Upper lobe of left lung (tissue), 6 donors: ENCODE measurements around the gene SLC1A7. TPM values are rescaled to one million over a fixed set of nuclear protein-coding genes. Genes with fewer than 3 reads are reported as not detected.
A peak's percentile ranks its signal among the peaks of the same experiment; 100 is the strongest.

Experiments
- ATAC-seq, 2 donors: fragments of 200-7000 bp; cut with Tn5 transposase; one replicate each; pipeline ENCODE4 v1.9.1; 2022; ENCODE audit warnings: mild to moderate bottlenecking in 2 of 2, moderate library complexity in 2 of 2; ENCODE audit not compliant: low FRiP score in 2 of 2
- DNase-seq, 2 donors: peaks; one replicate each; pipeline ENCODE4 v3.0.0-alpha.2; 2019 to 2020
- H3K27ac ChIP-seq, 4 donors: fragments of 200-600 bp; sonication (generic); one replicate each; pipeline ENCODE4 v1.5.1; 2016 to 2019
- H3K27me3 ChIP-seq, 4 donors: fragments of 200-600 bp; sonication (generic); one replicate each; pipeline ENCODE4 v1.5.1; 2017 to 2019
- H3K36me3 ChIP-seq, 4 donors: fragments of 200-600 bp; sonication (generic); one replicate each; pipeline ENCODE4 v1.5.1; 2016 to 2019
- H3K4me1 ChIP-seq, 4 donors: fragments of 200-600 bp; sonication (generic); one replicate each; pipeline ENCODE4 v1.5.1; 2018 to 2019
- H3K4me3 ChIP-seq, 4 donors: fragments of 200-600 bp; sonication (generic); one replicate each; pipeline ENCODE4 v1.5.1; 2017 to 2019; ENCODE audit warnings: mild to moderate bottlenecking in 2 of 4, moderate library complexity in 1 of 4
- H3K9me3 ChIP-seq, 4 donors: fragments of 200-600 bp; sonication (generic); one replicate each; pipeline ENCODE4 v1.5.1; 2018 to 2019
- EP300 ChIP-seq, 4 donors: sonication (generic); formaldehyde crosslinking; IDR thresholded peaks; one replicate each; pipeline ENCODE4 v1.5.1; 2017; ENCODE audit warnings: antibody characterized with exemption in 4 of 4, control low read depth in 2 of 4
- POLR2A ChIP-seq, 4 donors: fragments of 450-650 bp; IDR thresholded peaks; one replicate each; pipeline ENCODE4 v1.5.1; 2016 to 2017; ENCODE audit warnings: antibody characterized with exemption in 4 of 4, mild to moderate bottlenecking in 2 of 4
- POLR2AphosphoS5 ChIP-seq, 2 donors: sonication (generic); formaldehyde crosslinking; IDR thresholded peaks; one replicate each; pipeline ENCODE4 v1.5.1; 2017; ENCODE audit warnings: antibody characterized with exemption in 2 of 2
- WGBS, 2 donors: methylation state at CpG; one replicate each; pipeline ENCODE4 v1.1.5; 2017 to 2018; 5-methylcytosine and 5-hydroxymethylcytosine counted together
- total RNA-seq, 6 donors: library from RNA; depleted of rRNA in 4 of 6; stranded (reverse); fragments of >200 nt in 4 of 6; gene quantifications; one replicate each; pipeline versions ENCODE4 v1.1.0 to v1.2.1, GENCODE V29; 2016 to 2021
- TF ChIP-seq, protein P1 (sequence below), 6 experiments: fragments of 450-650 bp in 4 of 6; fragments of 200-600 bp in 2 of 6; sonication (generic) in 2 of 6; IDR thresholded peaks; one replicate each; pipeline ENCODE4 v1.5.1; 2016 to 2019; ENCODE audit warnings: antibody characterized with exemption in 6 of 6
- donor health status: DM: no; HTN: no; CAD: no; lungs with moderate emphysema.
- donor health status: DM: no; HTN: yes; CAD: no; lungs with severe emphysema.

The SLC1A7 gene
- total RNA-seq, 6 donors from 2014 or later: 0.37 to 1.3 (median 0.77) TPM; not detected in 2

DNA sequence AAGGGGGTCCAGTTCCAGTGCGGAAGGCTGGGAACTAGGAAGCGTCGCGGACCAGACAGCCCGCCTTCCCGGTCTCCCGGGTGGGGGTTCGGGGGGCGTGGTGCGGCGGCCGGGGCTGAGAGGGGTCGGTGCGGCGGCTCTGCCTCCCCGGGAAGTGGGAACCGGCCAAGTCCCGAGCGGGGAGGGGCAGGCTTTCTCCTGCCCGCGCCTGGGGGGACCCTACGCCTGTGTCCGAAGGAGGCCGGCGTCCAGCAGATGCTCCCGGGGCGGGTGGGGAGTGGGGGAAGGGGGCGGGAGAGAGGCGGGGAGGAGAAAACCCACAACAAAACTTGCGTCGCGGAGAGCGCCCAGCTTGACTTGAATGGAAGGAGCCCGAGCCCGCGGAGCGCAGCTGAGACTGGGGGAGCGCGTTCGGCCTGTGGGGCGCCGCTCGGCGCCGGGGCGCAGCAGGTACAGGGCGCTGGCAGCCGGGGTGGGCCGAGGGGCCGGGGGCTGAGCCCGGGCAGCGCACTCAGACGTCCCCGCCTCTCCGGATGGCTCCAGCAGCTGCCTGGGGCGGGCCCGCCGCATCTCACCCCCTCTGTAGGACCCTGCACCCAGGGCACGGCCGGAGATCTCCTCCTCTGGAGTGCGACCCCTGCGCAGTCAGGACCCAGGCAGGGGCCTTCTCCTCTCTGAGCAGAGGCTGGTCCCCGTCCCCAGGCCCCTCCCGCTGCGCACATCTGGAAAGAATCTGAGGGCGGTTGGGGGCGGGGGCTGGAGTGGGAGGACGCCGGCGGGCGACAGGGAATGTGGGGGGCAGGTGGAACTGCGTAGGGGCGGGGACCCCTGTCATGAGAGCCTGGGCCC lies 80.4 kb downstream of the SLC1A7 start, which contains the start of gene PODN:
Gene PODN, plus strand, starts transcription at position 355 of the 849 bp plus-strand sequence. CDS start 7,643 bp downstream, outside the sequence.
- ATAC-seq: peak; percentile 1 to 79
- 0 to 1% methylated on average over 39 to 40 of the region's 73 CpGs for WGBS, 2 donors
- H3K9me3 ChIP-seq: no peaks in the 10 kb centered on the region
- H3K27me3 ChIP-seq: peaks cover 0 to 21% (median 10%) of the 10 kb centered on the region in 4 donors
- H3K4me3 ChIP-seq: peak within 1 kb of the TSS; percentile 33 to 60 (median 49)
- H3K4me1 ChIP-seq: peaks cover 20 to 29% (median 21%) of the 10 kb centered on the region in 4 donors
- TF ChIP-seq POLR2AphosphoS5 (IDR thresholded peaks at IDR 0.05): no peak
- TF ChIP-seq, protein P1, sequence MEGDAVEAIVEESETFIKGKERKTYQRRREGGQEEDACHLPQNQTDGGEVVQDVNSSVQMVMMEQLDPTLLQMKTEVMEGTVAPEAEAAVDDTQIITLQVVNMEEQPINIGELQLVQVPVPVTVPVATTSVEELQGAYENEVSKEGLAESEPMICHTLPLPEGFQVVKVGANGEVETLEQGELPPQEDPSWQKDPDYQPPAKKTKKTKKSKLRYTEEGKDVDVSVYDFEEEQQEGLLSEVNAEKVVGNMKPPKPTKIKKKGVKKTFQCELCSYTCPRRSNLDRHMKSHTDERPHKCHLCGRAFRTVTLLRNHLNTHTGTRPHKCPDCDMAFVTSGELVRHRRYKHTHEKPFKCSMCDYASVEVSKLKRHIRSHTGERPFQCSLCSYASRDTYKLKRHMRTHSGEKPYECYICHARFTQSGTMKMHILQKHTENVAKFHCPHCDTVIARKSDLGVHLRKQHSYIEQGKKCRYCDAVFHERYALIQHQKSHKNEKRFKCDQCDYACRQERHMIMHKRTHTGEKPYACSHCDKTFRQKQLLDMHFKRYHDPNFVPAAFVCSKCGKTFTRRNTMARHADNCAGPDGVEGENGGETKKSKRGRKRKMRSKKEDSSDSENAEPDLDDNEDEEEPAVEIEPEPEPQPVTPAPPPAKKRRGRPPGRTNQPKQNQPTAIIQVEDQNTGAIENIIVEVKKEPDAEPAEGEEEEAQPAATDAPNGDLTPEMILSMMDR (IDR thresholded peaks at IDR 0.05): no peak
- peak within 1 kb of the TSS in 3 of 4 donors; percentile 62 to 74 (median 67) for H3K27ac ChIP-seq
- no peaks in the 10 kb centered on the region for H3K36me3 ChIP-seq
- peak in 1 of 2 donors; percentile 89 for DNase-seq

GRCh38 chr1:53061123-53061858 lies 81.1 kb downstream of the SLC1A7 start:
- peak; percentile 34 to 78 for ATAC-seq
- DNase-seq: peak in 1 of 2 donors; percentile 60
- Histone ChIP-seq H3K36me3 (no peaks in the 10 kb centered on the region), H3K27ac (peak overlapping the region in 2 of 4 donors; percentile 67 to 74), H3K4me1 (peaks cover 20 to 23% (median 21%) of the 10 kb centered on the region in 4 donors), H3K4me3 (peak overlapping the region in 3 of 4 donors; percentile 44 to 60 (median 54)), H3K27me3 (peaks cover 0 to 21% (median 10%) of the 10 kb centered on the region in 4 donors), H3K9me3 (no peaks in the 10 kb centered on the region)
- WGBS, 2 donors: 54 to 65% methylated on average over 11 to 19 of the region's 19 CpGs
- TF ChIP-seq, protein P1 (IDR thresholded peaks at IDR 0.05): no peak
- TF ChIP-seq EP300 (IDR thresholded peaks at IDR 0.05): no peak
- no peak for TF ChIP-seq POLR2AphosphoS5 (IDR thresholded peaks at IDR 0.05)
- TF ChIP-seq POLR2A (IDR thresholded peaks at IDR 0.05): no peak

DNA sequence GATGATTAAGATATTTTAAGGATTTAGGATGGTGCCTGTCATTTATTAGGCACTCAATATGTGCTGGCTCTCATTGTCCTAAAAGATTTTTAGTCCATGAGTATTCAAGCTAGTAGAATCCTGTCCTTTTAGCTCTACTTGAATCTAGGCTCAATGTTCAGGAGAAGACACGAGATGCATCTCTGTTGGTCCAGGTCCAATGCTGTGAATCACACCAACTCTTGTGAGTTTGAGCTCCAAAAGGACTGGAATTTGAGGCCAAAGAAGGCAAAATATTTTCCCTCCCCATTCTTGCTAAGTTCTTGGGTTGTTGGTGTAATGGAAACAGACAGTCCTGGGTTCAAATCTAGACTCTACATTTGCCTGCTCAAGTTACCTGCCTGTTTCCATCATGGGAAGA lies 81.9 kb downstream of the SLC1A7 start:
- Histone ChIP-seq H3K27me3 (peaks cover 0 to 21% (median 10%) of the 10 kb centered on the region in 4 donors), H3K36me3 (no peaks in the 10 kb centered on the region), H3K4me1 (peaks cover 20 to 23% (median 21%) of the 10 kb centered on the region in 4 donors), H3K9me3 (no peaks in the 10 kb centered on the region), H3K27ac (peak overlapping the region in 1 of 4 donors; percentile 74), H3K4me3 (no peak overlapping the region)
- no peak for TF ChIP-seq POLR2A (IDR thresholded peaks at IDR 0.05)
- TF ChIP-seq POLR2AphosphoS5 (IDR thresholded peaks at IDR 0.05): no peak
- TF ChIP-seq, protein P1 (IDR thresholded peaks at IDR 0.05): no peak
- no peak for TF ChIP-seq EP300 (IDR thresholded peaks at IDR 0.05)
- 81 to 90% methylated on average over 1 of the region's 1 CpG for WGBS, 2 donors
- DNase-seq: no peak
- ATAC-seq: peak in 1 of 2 donors; percentile 45

DNA sequence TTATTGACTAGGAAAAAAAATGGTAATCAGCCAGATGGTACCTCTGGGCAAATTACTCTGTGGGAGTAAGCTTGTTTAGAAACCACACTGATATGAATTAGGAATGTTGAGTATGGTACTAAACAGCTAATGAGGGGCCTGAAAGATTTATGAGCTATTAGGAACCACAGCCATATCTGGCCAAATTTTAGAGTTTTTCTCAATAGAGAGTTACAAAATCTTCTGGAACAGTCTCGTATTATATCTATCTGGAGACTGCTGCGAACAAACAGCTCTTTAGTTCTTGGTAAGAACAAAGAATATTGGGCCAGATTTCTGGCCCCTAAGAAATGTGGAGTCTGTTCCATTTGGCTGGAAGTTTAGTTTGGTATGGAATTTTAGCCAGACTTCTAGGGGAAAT lies 85.3 kb downstream of the SLC1A7 start:
- Histone ChIP-seq H3K36me3 (peaks cover 0 to 12% (median 5%) of the 10 kb centered on the region in 4 donors), H3K27ac (no peak overlapping the region), H3K4me1 (peaks cover 8 to 12% (median 11%) of the 10 kb centered on the region in 4 donors), H3K9me3 (no peaks in the 10 kb centered on the region), H3K27me3 (peaks cover 0 to 8% (median 3%) of the 10 kb centered on the region in 4 donors), H3K4me3 (no peak overlapping the region)
- DNase-seq (no peak), ATAC-seq (peak in 1 of 2 donors; percentile 10)
- no peak for TF ChIP-seq POLR2AphosphoS5 (IDR thresholded peaks at IDR 0.05)
- no peak for TF ChIP-seq EP300 (IDR thresholded peaks at IDR 0.05)
- no peak for TF ChIP-seq POLR2A (IDR thresholded peaks at IDR 0.05)
- TF ChIP-seq, protein P1 (IDR thresholded peaks at IDR 0.05): no peak
- 70 to 89% methylated on average over 2 of the region's 2 CpGs for WGBS, 2 donors
